ENCODE measurements around the gene SPESP1.

Gene SPESP1

GRCh38 chr15:68979006-68979405, 48.7 kb downstream of the SPESP1 start:
- peaks cover 41% of the 10 kb centered on the region for H3K9me3 ChIP-seq (ENCODE audit: insufficient read depth, low read length)
- H3K36me3 ChIP-seq (ENCODE audit: insufficient read depth, insufficient read length, low read length) = no peaks in the 10 kb centered on the region
- H3K27me3 ChIP-seq (ENCODE audit: insufficient read depth, insufficient read length) = no peaks in the 10 kb centered on the region
- no peak overlapping the region for H3K4me3 ChIP-seq (ENCODE audit: insufficient read length, low read depth)
- no peaks in the 10 kb centered on the region for H3K4me1 ChIP-seq (ENCODE audit: insufficient read depth, insufficient read length)
- TF ChIP-seq SUZ12 (IDR thresholded peaks at IDR 0.05; ENCODE audit: extremely low read depth, insufficient read depth, insufficient read length) = no peak
- no peak for TF ChIP-seq YY1 (IDR thresholded peaks at IDR 0.05; ENCODE audit: insufficient read depth, insufficient read length)
- no peak for TF ChIP-seq ZNF274 (IDR thresholded peaks at IDR 0.05; ENCODE audit: low read depth, low read length)
- DNase-seq (ENCODE audit: low read depth, low spot score) = no peak
- H3K9ac ChIP-seq (ENCODE audit: insufficient read length, low read depth) = no peak overlapping the region

GRCh38 chr15:68979816-68980215, 49.5 kb downstream of the SPESP1 start:
- Histone ChIP-seq H3K36me3 (ENCODE audit: insufficient read depth, insufficient read length, low read length) (no peaks in the 10 kb centered on the region), H3K27me3 (ENCODE audit: insufficient read depth, insufficient read length) (no peaks in the 10 kb centered on the region)
- no peak for DNase-seq (ENCODE audit: low read depth, low spot score)

GRCh38 chr15:68980786-68981185, 50.5 kb downstream of the SPESP1 start:
- Histone ChIP-seq H3K4me1 (ENCODE audit: insufficient read depth, insufficient read length) (no peaks in the 10 kb centered on the region), H3K9ac (ENCODE audit: insufficient read length, low read depth) (no peak overlapping the region), H3K4me3 (ENCODE audit: insufficient read length, low read depth) (no peak overlapping the region), H3K27me3 (ENCODE audit: insufficient read depth, insufficient read length) (no peaks in the 10 kb centered on the region), H3K36me3 (ENCODE audit: insufficient read depth, insufficient read length, low read length) (no peaks in the 10 kb centered on the region), H3K9me3 (ENCODE audit: insufficient read depth, low read length) (peaks cover 34% of the 10 kb centered on the region)
- DNase-seq (ENCODE audit: low read depth, low spot score) = no peak
- TF ChIP-seq SUZ12 (IDR thresholded peaks at IDR 0.05; ENCODE audit: extremely low read depth, insufficient read depth, insufficient read length) = no peak
- no peak for TF ChIP-seq ZNF274 (IDR thresholded peaks at IDR 0.05; ENCODE audit: low read depth, low read length)
- TF ChIP-seq YY1 (IDR thresholded peaks at IDR 0.05; ENCODE audit: insufficient read depth, insufficient read length) = no peak

More at GRCh38 chr15:68979816-68980215, 49.5 kb downstream of the SPESP1 start:
- Histone ChIP-seq H3K9ac (ENCODE audit: insufficient read length, low read depth) (no peak overlapping the region), H3K4me1 (ENCODE audit: insufficient read depth, insufficient read length) (no peaks in the 10 kb centered on the region), H3K4me3 (ENCODE audit: insufficient read length, low read depth) (no peak overlapping the region), H3K9me3 (ENCODE audit: insufficient read depth, low read length) (peaks cover 41% of the 10 kb centered on the region)
- TF ChIP-seq SUZ12 (IDR thresholded peaks at IDR 0.05; ENCODE audit: extremely low read depth, insufficient read depth, insufficient read length) (no peak), ZNF274 (IDR thresholded peaks at IDR 0.05; ENCODE audit: low read depth, low read length) (no peak), YY1 (IDR thresholded peaks at IDR 0.05; ENCODE audit: insufficient read depth, insufficient read length) (no peak)

GRCh38 chr15:68981941-68982340, 51.6 kb downstream of the SPESP1 start:
- H3K36me3 ChIP-seq (ENCODE audit: insufficient read depth, insufficient read length, low read length) = no peaks in the 10 kb centered on the region
- peaks cover 22% of the 10 kb centered on the region for H3K9me3 ChIP-seq (ENCODE audit: insufficient read depth, low read length)
- H3K4me1 ChIP-seq (ENCODE audit: insufficient read depth, insufficient read length) = no peaks in the 10 kb centered on the region
- no peak overlapping the region for H3K9ac ChIP-seq (ENCODE audit: insufficient read length, low read depth)
- TF ChIP-seq SUZ12 (IDR thresholded peaks at IDR 0.05; ENCODE audit: extremely low read depth, insufficient read depth, insufficient read length) = no peak
- TF ChIP-seq YY1 (IDR thresholded peaks at IDR 0.05; ENCODE audit: insufficient read depth, insufficient read length) = no peak
- no peak for TF ChIP-seq ZNF274 (IDR thresholded peaks at IDR 0.05; ENCODE audit: low read depth, low read length)
- no peak overlapping the region for H3K4me3 ChIP-seq (ENCODE audit: insufficient read length, low read depth)
- H3K27me3 ChIP-seq (ENCODE audit: insufficient read depth, insufficient read length) = peaks cover 3% of the 10 kb centered on the region
- DNase-seq (ENCODE audit: low read depth, low spot score) = no peak

GRCh38 chr15:68982976-68983563, 52.7 kb downstream of the SPESP1 start:
- H3K27me3 ChIP-seq (ENCODE audit: insufficient read depth, insufficient read length) = peaks cover 3% of the 10 kb centered on the region

GRCh38 chr15:68983961-68984481, 53.7 kb downstream of the SPESP1 start:
- Histone ChIP-seq H3K27me3 (ENCODE audit: insufficient read depth, insufficient read length) (peaks cover 3% of the 10 kb centered on the region), H3K9me3 (ENCODE audit: insufficient read depth, low read length) (peaks cover 8% of the 10 kb centered on the region; the same call in 1 of the 2 replicates), H3K4me3 (ENCODE audit: insufficient read length, low read depth) (no peak overlapping the region), H3K9ac (ENCODE audit: insufficient read length, low read depth) (no peak overlapping the region), H3K4me1 (ENCODE audit: insufficient read depth, insufficient read length) (no peaks in the 10 kb centered on the region), H3K36me3 (ENCODE audit: insufficient read depth, insufficient read length, low read length) (no peaks in the 10 kb centered on the region)
- no peak for DNase-seq (ENCODE audit: low read depth, low spot score)
- TF ChIP-seq YY1 (IDR thresholded peaks at IDR 0.05; ENCODE audit: insufficient read depth, insufficient read length) (no peak), SUZ12 (IDR thresholded peaks at IDR 0.05; ENCODE audit: extremely low read depth, insufficient read depth, insufficient read length) (no peak), ZNF274 (IDR thresholded peaks at IDR 0.05; ENCODE audit: low read depth, low read length) (no peak)

More at GRCh38 chr15:68982976-68983563, 52.7 kb downstream of the SPESP1 start:
- H3K9me3 ChIP-seq (ENCODE audit: insufficient read depth, low read length) = peaks cover 14% of the 10 kb centered on the region; the same call in 1 of the 2 replicates
- H3K4me3 ChIP-seq (ENCODE audit: insufficient read length, low read depth) = no peak overlapping the region
- TF ChIP-seq YY1 (IDR thresholded peaks at IDR 0.05; ENCODE audit: insufficient read depth, insufficient read length) = no peak
- TF ChIP-seq SUZ12 (IDR thresholded peaks at IDR 0.05; ENCODE audit: extremely low read depth, insufficient read depth, insufficient read length) = no peak
- no peak for TF ChIP-seq ZNF274 (IDR thresholded peaks at IDR 0.05; ENCODE audit: low read depth, low read length)
- H3K36me3 ChIP-seq (ENCODE audit: insufficient read depth, insufficient read length, low read length) = no peaks in the 10 kb centered on the region
- no peaks in the 10 kb centered on the region for H3K4me1 ChIP-seq (ENCODE audit: insufficient read depth, insufficient read length)
- no peak for DNase-seq (ENCODE audit: low read depth, low spot score)
- H3K9ac ChIP-seq (ENCODE audit: insufficient read length, low read depth) = no peak overlapping the region

- Histone ChIP-seq H3K9ac (ENCODE audit: insufficient read length, low read depth) (no peak overlapping the region), H3K36me3 (ENCODE audit: insufficient read depth, insufficient read length, low read length) (no peaks in the 10 kb centered on the region), H3K4me3 (ENCODE audit: insufficient read length, low read depth) (no peak overlapping the region), H3K4me1 (ENCODE audit: insufficient read depth, insufficient read length) (peaks cover 4% of the 10 kb centered on the region), H3K9me3 (ENCODE audit: insufficient read depth, low read length) (peaks cover 8% of the 10 kb centered on the region; the same call in 1 of the 2 replicates), H3K27me3 (ENCODE audit: insufficient read depth, insufficient read length) (peaks cover 3% of the 10 kb centered on the region)
- TF ChIP-seq SUZ12 (IDR thresholded peaks at IDR 0.05; ENCODE audit: extremely low read depth, insufficient read depth, insufficient read length) (no peak), YY1 (IDR thresholded peaks at IDR 0.05; ENCODE audit: insufficient read depth, insufficient read length) (no peak), ZNF274 (IDR thresholded peaks at IDR 0.05; ENCODE audit: low read depth, low read length) (no peak)
- DNase-seq (ENCODE audit: low read depth, low spot score) = no peak
Measured at GRCh38 chr15:68984586-68984985, 54.3 kb downstream of the SPESP1 start.
